Activated CD8-positive, alpha-beta memory T cell treated with anti-CD3 and anti-CD28 coated beads, Interleukin-2, amount 50 U/mL, for 1 hour (primary cell): ENCODE results near the gene GABARAP.

Experiments used
- DNase-seq: peaks from one replicate; pipeline ENCODE4 v3.0.0-alpha.2; 2020; ENCODE audit errors: extremely low read depth

GABARAP gene

DNA sequence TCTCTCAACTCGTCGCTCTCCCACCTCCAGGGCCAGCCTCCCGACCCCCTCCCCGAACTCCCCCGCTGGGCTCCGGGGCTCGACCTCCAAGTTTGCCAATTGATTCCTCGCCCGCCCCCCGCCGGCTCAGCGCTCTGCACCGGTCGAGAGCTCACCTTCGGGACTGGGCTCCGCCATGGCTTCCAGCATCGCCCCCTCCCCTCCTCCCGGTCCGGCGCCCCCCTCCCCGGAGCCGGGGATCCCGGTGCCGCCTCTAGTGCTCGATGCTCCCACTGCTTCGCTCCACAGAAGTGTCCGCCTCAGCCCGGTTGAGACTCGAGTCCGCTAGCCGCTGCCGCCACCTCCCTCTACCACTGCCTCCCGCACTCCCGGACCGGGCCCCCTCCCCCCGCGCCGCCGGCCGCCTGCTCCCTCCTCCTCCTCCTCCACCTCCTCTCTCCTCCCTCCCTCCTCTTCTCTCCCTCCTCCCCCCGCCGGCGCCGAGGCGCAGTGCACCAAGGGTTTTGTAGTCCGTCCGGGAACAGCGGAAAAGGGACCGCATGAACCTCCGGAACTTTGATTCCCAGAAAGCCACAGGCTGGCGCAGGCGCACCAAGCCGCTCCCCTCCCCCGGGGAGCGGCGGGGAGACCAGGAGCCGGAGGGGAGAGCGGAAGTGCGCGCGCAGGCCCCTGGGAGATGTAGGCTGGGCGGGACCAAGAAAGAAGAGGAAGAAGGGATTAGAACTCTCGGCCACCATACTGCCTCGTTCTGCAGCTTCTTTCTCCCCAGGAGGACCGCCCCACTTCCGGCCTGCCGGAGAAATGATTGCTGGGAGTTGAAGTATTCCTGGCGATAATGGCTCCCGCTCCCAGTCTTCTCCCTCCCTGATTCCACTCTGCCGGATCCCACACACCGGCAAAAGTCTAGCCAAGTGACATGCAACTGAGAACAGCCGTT lies 2.9 kb downstream of the GABARAP start, which contains the start of gene PHF23:
Gene PHF23 (minus strand): TSS at position 367 of the 937 bp plus-strand sequence. CDS start 178 bp downstream, at position 189.
- DNase-seq = peak; percentile 90

DNA sequence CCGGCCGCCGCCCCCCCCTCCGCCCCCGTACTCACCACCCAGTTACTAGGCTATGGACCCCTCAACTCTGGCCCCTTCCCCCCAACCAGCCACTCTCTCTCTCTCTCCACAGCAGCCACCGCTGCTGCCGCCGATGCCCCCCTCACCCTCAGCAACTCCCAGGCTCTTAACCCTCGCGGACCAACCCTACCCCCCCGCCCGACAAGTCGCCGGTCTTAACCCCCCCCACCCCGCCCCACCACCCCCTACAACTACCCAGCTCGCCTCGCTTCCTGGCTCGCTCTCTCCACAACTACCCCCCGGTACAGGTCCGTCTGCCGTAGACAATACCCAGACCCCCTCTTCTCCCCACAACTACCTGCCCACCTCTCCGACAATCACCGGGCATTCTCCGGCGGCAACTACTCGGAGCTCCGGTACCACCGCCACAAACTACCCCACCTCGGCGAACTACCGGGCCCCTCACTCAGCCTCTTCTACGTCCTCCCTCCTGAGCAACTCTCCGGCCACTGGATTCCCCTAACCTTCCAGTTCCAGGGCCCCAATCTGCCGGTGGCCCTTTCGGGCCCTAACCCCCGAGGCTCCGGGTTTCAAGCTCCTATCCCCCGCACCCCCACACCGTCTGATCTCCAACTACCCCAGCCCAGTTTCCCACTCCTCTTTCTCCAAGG lies 3.7 kb downstream of the GABARAP start:
- DNase-seq = no peak

DNA sequence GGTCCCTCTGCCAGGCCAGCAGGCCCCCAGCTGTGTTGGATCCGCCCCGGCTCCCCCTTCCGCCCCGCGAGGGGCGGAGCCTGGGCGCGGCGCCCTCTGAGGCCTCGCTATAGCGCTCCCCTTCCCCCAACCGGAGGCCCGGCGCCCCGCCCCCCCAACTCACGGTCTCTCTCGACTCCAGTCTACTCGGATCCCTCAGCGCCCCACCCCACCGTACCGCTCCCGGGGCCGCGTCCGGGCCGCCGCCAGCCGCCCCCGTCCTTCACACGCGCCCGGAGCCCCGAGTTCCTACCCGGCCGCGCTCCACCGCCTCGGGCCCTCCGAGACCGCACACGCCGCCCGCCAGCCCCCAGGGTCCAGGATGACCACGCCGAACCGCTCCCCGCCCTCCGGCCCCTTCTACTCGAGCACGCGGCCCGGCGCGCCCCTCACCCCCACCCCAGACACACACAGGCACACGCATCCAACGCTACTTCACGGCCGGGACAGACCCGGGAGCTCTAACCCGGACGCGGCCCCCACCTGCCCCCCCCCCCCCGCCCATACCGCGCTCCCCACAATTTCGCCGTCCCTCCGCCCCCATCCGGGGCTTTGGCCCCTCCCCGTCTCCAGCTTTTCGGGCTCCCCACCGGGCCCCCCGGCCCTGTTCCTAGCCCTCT lies 4.4 kb downstream of the GABARAP start:
- DNase-seq = peak; percentile 49

DNA sequence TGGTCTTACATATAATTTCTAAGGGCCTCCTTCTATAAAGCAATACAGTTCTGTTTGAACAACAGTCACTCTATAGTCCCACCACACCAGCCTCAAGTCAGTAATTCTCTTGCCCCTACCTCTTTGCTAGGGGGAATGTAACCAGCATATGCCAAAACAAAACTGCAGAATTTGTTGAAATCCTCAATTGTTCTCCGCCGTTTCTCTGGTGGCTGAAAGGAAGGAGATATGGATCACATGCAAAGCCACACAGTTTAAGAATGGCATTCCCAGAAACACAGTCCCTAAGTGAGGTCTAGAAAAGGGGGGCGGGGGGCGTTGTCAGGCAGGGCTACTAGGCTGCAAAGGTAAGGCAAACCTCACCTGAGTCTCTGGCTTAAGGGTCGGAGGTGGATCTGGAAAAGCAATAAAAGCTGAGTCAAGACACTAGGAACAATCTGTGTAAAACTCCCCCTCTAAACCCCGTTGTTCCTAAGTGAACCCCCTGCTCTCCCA lies 4.9 kb downstream of the GABARAP start:
- no peak for DNase-seq

DNA sequence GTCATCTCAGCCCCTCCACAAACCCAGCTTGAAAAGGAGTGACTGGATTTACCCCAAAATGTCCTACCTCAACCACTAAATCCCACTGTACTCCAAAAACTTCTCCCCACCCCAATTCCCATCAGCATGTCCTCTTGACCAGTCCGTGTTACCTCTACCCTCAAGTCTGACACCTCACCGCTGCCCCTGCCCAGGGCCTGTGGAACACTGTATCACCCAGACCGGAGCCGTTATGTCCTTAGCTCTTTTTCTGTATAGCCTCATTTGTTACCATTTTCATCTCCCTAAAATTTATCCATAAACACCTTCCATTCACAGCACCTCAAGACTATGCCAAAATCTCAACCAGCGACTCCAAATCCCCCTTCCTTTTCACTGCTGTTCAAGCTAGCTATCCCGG lies 5.4 kb downstream of the GABARAP start:
- no peak for DNase-seq

DNA sequence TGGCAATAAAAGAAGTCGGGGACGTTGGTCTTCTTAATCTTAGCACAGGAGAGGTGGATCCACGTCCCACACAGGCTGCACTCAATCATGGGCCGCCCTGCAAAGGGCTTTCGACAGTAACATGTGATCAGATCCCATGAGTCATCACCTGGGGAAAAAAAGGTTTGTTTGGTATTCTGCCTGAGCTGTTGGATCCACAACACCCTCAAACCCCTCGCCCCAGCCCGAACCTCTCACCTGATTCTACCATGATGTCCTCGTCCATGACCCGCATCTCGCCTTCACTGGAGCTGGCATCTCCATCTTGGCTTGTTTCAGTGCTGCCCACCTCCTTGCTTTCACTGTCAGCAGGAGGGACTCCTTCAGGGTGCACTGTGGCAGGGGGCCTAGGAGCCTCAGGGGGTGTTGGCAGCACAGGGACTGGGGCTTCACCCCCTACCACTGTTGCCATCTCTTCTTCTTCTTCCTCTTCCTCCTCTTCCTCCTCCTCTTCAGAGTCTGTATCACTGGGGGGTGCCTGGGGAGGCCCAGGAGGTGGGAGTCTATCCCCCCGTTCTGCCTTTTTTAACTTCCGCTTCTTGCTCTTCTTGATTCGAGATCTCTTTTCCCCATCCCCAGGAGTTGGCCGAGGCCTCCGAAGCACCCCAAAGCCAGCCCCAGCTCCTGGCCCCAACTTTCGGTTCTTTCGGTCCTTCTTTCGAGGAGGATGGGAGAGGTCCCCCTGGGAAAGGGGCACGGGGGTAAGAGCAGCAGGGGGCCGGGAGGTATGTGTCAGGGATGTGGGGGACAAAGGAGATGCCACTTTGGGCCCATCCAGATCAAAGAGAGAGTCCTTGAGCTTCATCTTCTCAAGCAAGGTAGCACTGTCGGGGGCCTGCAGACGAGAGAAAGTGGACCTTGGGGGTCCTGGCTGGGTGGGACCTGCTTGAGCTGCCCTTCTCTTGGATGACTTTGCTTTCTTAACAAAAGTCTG lies 6.3 kb downstream of the GABARAP start:
- DNase-seq = no peak

DNA sequence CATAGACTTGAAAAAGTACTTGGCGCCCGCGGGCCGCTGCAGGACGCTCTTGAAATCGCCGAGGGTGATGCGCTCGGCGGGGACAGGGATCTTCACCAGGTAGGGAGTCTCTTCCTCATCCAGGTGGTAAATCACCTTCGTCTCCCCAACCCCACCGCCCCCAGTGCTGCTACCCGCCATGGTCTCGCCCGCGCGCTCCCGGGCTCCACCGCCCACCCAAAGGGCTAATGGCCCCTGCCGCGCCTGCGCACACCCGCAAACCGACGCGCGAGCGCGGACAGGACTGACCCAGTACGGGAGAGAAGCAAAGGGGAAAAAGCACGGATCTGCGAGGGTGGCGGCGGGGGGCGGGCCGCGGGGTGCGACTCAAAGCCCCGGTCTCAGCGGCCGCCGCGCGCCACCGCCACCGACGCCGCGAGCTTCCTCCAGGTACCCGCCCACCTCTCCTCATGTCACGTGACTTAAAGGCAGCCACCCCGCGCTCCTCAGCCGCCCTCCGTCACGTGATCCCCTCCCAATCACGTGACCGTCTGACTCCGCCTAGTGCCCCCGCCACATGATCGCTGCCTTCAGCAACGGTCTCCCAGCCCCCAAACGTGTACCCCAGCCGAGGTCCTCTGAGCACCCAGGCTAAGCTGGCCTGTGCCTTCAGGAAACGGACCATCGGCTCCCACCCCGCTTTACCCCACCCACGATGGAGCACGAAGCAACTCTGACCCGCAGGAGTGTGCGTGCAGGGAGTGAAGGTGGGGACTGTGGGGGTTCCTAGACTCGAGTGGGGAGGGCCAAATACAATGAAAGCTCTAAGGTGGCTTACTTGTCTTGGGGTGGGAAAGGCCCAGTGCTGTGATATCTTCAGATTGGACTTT lies 7.9 kb downstream of the GABARAP start, which contains the start of gene DVL2:
Gene DVL2 (minus strand): TSS at position 435 of the 869 bp plus-strand sequence. CDS start 255 bp downstream, at position 180.
- DNase-seq = peak; percentile 86

DNA sequence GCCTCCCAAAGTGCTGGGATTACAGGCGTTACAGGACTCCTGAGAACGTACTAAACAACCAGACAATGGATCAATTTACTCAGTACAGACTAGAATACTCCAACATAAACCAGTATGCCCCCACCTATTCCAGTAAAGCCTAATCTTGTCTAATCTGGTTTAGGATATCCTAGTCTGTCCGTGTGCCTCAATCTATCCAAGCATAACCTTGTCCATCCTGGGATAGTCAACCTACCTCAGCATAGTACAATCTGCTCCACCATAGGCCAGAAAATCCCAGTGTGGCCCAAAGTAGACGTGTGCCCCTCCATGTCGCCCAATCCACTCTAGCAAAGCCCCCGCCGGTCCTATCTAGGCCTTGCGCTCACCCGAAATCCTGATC lies 8.6 kb downstream of the GABARAP start:
- no peak for DNase-seq

DNA sequence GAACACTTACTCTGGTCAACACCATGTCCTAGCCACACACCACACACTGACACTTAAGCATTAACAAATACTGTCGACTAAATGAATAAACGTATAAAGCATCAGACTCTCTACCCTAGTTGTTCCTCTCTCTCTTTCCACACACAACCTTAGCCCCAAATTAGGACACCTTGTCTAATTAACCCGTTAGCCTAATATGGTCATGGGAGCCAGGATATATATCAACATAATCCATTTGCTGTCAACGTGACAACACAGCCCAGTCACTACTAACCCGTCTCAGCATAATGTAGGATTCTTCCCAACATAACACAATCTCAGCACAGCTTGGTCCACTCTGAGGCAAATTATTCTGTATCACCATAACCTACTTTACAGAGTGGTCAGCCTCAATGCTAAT lies 10.1 kb downstream of the GABARAP start:
- no peak for DNase-seq

DNA sequence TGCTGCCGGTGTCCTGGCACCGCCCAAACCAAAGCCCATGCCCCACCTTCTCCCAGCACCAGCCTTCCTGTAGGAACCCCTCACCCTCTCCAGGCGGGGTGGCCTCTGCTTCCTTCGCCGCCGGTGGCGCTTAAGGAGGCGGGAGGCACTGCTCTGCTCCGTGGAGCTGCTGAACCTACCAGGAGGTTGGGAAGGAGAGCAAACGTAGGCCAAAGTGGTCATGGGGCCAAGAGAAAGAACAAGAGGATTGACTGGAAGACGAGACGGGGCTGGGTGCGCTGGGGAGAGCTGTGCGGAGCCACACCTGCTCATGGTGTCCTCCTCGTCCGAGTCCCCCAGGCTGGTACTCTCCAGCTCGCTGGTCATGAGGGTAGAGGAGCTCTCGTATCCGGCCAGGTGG lies 12.7 kb downstream of the GABARAP start:
- DNase-seq = no peak

DNA sequence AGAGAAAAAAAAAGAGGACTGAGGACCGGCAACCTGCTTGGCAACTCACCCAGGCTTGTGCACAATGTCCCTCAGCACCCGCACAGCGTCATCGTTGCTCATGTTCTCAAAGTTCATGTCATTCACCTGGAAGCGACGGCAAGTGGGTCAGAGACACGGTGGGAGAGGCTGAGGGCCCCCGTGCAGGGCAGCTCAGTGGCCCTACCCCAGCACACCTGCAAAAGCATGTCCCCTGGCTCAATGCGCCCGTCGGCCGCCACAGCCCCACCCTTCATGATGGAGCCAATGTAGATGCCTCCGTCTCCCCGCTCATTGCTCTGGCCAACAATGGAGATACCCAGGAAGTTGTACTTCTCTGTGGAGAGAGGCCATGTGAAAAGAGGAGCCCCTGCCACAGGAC lies 13.3 kb downstream of the GABARAP start:
- no peak for DNase-seq

DNA sequence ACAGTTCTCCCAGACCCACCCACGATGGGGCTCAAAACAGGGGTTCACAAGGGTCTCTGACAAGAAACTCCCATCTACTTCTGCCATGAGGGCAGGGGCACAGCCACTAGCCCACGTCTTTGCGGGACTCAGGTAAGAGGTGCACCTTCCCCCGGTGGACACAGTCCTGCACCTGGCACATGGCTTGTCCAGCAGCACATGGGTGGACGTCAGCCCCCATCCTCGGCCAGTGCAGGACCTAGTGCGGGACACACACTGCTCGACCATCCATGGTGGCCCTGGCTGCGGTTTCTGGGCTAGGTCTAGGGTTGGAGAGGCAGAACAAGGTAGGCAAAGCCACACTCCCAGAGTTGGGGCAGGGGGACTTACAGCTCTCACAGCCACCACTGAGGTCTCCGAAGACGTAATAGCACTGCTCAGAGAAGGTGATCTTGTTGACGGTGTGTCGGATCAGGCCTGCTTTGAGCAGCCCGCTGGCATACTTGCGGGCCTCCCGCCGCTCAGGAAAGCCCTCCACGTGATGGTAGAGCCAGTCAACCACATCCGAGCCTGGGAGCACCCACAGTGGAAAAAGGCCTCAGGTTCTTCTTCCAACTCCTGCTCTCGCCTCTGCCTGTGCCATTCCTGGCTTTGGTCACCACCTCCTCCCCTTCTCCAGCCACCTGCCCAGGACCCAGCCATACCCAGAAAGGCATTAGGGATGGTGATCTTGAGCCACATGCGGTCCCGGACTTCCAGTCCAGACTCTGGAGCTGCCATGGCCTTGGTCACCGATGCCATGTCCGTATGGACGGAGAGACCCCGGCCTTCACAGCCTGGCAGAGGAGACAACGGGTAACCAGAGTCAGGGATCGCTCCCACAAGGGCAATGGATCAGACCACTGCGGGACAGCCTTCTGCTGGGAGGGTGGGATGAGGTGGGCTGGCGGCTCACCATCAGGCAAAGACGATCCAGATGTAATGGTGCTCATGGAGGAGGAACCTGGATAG lies 15.2 kb downstream of the GABARAP start:
- no peak for DNase-seq

DNA sequence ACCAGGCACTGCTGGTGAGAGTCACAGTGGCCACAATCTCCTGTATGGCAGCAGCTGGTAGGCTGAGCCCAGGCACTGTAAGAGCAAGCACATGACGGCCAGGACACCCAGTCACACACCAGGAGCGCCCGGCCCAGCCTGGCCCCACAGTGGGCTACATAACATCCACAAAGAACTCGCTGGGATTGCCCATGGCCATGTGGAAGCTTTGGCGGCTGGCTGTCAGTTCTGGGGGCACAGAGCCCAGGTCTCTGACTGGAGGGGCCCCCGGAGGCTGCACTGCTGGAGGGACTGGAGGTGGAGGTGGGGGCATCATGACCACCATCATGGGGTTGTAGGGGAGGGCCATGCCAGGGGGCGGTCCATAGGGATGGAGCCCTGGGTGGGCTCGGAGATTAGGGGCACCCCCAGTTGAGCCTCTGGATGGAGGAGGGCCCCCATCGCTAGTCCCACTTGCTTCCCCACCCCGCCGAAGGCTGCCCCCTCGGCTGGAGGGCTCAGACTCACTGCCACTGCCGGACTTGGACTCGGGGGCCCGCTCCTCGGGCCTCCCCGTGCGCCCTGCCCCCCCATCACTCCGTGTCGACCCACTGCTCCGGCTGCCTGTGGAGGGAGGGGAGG lies 16.4 kb downstream of the GABARAP start:
- no peak for DNase-seq

DNA sequence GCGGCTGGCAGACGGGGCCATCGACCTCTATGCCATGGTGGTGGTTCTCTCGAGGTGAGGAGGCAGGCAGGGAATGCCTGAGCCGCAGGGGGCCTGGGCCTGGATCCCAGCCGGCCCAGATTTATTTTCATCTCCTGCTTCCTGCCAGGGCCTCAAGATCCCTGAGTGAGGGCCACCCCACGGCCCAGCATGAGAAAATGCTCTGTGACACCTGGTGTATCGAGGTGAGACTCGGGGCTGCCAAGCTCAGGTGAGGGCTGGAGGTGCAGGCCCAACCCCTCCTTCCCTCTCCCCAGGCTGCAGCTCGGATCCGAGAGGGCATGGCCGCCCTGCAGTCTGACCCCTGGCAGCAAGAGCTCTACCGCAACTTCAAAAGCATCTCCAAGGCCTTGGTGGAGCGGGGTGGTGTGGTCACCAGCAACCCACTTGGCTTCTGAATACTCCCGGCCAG lies 17.6 kb downstream of the GABARAP start:
- no peak for DNase-seq

DNA sequence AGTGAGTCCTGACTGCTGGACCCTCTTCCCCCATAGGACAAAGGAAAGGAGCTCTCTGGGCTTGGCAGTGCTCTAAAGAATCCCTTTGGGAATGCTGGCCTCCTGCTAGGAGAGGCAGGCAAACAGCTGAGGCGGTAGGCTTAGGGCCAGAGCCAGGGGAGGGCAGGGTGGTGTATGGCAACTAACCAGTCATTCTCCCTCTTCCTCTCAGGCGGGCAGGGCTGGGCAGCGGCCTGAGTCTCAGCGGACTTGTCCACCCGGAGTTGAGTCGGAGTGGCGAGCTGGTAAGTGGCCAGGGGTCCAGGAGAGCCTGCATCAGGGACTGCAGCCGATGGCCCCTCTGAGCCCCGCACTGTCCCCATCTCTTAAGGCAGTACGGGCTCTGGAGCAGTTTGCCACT lies 18.1 kb downstream of the GABARAP start:
- DNase-seq = no peak

DNA sequence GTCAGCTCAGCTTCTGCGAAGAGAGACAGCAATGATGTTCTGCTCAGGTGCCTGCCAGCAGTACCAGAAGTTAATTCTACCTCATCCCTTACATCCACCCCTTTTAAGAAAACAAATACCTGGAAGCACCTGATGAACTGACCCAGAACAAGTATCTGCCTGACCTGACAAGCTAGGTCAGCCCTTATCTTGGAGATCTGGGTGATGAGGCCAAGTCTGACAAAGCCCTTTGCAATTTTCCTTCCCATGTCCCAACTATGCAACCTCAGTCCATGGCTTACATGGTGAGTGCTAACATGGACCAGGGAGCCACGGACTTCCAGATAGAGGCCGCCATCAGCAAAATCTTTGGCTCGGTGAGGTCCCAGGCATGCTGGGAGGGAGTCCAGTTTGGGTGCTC lies 18.9 kb downstream of the GABARAP start:
- no peak for DNase-seq

DNA sequence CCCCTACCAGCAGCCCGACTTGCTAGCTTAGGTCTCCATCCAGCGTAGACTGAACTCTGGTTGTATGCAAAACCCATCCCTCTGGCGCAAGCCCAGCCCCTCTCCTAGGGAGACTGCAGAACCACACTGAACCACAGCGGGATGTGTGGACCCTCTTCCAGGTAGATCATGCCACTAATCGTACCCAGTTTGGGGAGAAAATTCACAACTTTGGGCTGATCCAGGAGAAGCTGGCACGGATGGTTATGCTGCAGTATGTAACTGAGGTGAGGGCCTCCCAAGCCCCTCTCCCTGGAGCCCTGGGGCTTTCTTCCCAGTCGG lies 19.3 kb downstream of the GABARAP start:
- no peak for DNase-seq
